Measurements from ENCODE around the gene ZNF280D. TPM values are rescaled to one million over a fixed set of nuclear protein-coding genes. Genes with fewer than 3 reads are reported as not detected.

ZNF280D gene
- total RNA-seq, 4 donors from 2014 or later: 22.1 to 86.2 (median 33.0) TPM

- TF ChIP-seq CTCF (IDR thresholded peaks at IDR 0.05): no peak
- ATAC-seq (ENCODE audit: low FRiP score): no peak
- no peak for DNase-seq (ENCODE audit: low spot score)
Observed at GRCh38 chr15:56582785-56583184, 150.5 kb downstream of the ZNF280D start.

Small RNA genes within 50 kb of the gene (small RNA-seq; reads per million reads assigned to genes)
- not detected for gene RF00019

Other genes with a start within 250 kb of the ZNF280D start
- 100 to 1,000 TPM in 2 of 4 donors, 10 to 100 TPM in 2; 93.9 to 165 (median 111) TPM for gene TCF12, start 185.1 kb upstream of the ZNF280D start, total RNA-seq